Measurements from ENCODE around the gene EXD3.

The EXD3 gene

DNA sequence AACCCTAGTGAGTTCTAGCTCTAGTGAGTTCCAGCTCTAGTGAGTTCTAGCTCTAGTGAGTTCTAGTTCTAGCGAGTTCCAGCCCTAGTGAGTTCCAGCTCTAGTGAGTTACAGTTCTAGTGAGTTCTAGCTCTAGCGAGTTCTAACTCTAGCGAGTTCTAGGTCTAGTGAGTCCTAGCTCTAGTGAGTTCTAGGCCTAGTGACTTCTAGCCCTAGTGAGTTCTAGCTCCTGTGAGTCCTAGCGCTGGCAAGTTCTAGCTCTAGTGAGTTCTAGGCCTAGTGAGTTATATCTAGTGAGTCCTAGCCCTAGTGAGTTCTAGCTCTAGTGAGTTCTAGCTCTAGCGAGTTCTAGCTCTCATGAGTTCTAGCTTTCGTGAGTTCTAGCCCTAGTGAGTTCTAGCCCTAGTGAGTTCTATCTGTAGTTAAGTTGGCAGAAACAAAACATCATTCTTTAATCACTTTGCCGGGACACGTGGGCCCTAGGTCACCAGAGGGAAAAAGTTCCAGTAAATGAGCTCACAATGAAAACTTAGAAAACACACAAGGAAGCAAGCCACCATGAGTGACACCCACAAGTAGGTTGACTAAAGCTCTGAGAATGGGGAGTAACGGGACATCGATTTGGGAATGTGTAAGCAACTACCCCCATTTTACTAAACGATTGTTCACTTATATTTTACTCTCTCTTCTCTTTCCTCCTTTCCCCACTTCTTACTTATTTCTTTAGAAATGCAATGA is 47.5 kb downstream of the EXD3 start:
- DNase-seq, result no peak

DNA sequence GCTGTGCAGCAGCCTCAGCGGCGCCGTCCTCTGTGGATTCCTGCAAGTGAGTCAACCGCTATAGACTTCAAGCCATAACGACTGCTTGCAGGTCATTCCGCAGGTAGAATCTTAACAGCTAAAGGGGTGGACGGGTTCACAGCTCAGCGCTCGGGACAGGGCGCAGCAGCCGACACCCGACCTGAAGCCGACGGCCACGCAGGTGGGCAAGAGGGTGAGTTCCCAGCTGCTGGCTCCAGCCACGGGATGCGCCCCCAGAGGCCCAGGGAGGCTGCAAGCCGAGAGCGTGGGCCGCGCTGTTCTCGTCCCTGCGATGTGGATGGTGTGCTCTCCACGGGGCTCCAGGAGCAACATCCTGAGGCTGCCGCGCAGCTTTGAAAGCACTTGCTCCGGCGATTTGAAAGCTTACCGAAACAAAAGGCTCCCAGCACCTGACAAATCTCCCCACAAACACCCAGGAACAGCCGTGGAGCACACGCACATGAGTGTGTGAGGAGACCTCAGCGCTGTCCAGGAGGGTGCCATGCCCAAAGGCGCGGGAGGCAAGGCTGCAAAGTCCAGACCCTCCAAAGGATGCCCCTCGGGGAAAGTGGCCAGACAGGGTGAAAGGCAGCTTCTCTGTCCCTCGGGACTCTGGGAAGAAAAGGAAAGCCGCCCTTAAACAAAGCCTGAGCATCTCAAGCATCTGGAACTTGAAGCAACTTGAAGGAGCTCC is 48.7 kb downstream of the EXD3 start:
- no peak for DNase-seq

DNA sequence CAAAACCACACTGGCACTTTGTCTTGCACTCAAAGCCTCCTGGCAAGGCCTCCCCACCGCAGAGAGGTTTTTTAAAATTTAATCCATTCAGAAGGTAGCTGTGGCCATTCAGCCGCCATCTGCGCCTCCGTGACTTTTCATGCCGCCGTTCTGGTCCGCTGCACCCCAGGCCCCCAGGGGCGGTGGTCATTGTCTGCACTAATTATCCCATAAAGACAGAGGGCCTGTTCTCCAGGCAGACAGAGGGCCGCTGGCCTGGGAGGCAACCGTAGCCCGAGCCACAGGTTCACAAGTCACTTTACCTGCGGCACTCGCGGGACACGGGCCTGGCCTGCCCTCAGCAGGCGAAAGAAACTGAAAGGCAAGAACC is 49.4 kb downstream of the EXD3 start:
- DNase-seq, result no peak

DNA sequence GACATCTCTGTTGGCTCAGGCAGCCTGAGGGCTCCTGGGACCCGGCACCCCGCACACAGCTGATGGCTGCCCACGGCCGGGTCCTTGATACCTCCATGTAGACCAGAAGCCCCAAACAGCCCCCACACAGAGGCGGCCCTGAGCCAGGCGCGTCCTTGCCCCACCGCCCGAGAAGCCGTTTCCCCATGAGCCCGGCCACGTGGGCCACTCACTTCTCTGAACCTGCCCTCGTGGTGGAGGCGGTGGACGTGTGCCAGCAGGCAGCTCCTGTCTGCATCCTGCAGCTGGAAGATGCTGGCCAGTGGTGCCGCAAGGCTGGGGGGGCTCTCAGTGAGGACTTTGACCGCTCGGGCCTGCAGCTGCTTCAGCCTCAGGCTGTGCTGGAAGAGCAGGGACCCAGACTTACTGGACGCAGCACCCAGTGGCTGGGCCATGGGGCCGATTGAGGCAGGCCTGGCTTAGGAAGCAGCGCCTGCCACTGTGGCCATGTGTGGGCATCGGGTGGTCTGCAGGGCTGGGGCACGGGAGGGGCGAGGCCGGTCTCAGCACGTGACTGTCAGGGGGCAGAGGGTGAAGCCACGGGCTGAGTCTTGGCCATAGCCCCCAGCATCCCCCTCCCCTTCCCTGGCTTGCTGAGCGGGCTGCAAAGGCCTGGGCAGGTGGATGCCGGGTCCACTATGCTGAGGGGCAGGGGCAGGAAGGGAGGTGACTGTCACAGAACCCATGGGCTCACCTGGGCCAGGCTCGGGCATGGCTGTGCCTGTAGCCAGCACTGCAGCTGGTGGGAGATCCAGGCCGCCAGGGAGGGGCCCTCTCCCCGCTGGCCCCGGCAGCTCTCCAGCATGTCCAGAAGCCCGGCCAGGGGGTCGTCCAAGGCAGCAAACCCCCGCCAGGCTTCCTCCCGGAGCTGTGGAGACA is 50.0 kb downstream of the EXD3 start:
- no peak for DNase-seq

DNA sequence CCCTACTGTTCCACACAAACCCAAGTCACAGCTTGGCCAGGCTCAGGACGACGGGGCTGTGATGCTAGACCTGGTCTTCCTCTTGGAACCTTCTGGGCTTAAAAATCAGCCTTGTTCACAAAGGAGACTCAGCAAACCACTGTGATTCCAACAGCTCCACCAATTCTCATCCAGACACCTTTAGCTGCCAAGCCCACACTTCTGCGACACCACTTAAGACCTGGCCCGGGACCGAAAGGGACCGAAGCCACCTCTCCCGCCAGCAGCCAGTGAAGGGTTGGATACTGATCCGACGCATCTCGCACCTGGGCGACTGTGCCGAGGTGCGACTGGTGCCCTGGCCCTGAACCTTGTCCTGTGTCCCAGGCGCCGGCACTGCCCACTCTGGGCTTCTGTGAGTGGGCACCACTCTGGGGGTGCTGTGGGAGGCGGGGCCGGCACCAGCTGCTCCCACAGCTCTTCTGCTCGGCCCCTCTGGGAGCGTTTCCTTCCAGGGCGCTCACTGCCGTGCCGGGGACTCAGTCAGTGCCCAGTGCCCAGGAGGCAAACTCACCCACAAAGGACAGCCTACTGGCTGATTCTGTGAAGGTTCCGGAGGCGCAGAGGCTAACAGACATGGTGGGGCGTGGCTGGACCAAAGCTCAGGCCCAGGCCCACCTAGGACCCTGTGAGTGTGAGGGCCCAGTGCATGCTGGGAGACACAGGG is 50.9 kb downstream of the EXD3 start:
- DNase-seq, result no peak

DNA sequence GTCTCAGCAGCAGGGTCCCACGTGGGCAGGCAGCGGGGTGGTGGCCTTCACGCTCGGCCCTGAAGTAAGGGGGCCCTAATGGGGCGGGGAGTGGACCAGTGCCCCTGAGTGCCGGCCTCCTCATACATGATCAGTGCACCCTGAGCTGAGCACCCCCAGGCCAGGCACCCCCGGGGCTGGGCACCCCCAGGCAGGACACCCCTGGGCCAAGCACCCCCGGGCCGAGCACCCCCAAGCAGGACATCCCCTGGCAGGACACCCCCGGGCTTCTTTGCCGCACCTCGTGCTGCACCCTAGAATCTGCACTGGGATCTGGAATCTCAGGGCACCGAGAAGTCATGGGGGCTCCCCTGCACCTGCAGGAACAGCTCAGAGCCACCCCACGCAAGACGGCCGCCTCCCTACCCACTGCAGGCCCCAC is 51.4 kb downstream of the EXD3 start:
- DNase-seq, result no peak

DNA sequence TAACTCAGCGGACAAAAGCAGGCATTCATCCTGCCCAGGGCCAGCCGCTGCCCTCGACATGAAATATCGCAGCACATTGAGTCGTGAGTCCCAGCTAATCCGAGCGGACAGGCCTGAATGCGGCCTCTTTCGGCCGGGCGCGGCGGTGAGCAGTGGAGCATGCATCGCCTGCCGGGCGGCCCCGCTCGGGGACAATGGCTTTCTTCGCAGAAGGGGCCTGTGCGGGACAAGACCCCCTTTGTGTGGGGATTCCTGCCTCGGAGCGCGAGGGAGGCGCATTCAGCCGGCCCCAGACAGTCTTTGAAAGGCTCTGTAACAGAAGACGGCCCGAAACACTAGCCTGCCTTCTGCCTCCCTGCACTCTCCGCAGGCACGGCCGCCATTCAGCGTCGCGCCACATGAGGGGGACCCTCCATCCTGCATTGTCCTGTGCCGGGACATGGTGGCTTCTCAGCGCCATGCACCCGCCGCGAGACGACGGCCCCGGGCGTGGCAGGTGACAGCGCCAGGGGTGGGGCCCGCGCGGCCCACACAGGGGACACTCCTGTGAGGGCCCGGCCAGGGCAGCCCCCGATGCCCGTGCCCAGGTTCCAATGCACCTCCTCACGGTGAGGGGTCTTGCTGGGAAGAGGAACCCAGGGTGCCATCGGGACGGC is 52.0 kb downstream of the EXD3 start:
- DNase-seq, result no peak

DNA sequence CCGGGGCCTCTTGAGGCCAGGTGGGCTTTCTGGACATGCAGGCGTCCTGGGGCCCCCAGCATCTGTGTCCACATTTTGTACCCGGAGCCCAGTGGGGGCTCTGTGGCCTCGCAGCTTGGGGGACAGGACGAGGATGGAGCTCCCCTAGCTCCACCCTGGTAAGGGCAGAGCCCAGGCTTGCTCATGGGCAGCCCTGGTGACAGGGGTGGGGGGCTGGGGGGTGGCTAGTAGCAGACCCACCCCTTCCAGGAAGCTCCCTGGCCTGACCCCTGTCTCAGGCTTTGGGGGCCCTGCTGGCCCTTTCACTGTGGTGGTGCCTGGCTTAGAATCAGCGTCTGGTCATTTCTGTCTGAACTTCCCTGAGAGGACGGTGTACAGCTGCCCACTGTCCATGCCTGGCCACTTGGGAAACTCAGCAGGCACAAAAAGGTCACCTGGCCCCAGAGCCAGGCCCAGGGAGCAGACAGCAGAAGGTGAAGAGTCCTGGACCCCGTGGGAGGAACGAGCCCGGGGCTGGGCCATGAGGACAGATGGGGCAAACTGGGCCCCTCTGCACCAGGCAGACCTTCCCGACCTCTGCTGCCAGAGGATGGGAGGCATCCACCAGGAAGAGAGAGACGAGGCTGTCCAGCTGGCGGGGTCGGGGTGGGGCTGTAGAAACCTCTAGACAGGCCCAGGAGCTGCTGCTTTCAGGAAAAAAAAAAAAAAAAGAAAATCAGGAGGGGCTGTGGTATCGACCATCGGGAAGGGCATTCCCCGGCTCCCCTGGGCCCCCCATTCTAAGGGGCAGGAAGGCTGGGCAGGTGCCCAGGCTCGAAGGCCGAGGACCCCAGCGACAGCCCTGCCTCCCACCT is 52.8 kb downstream of the EXD3 start:
- DNase-seq, result no peak

DNA sequence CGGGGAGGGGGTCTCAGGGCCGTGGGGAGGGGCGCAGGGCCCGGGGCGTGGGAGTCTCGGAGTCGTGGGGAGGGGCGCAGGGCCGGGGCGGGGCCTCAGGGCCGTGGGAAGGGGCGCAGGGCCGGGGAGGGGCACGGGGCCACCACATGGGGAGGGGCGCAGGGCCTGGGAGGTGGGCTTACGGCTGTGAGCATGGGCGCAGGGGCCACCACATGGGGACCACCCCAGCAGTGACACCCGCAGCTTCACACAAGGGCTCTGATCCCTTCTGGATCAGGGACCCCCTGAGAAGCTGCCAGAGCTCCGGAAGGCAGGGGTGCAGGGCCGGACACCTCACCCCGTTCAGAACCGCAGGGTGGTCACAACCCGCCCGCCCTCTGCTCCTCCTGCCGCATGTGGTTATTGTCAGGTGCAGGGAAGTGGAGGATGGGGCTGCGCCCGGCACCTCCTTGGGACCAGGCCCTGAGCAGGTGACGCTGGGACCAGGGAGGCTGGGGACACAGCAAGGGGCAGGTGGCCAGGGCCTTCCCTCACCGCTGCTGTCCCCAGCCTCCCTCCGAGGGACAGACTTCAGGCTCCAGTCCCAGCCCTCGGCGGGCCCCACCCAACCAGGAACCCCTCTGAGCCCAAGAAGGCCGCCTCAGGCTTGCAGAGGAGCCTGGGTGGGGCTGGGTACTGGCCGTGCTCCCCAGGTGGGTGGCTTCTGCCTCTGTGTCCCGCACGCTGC is 53.7 kb downstream of the EXD3 start:
- DNase-seq, result no peak

DNA sequence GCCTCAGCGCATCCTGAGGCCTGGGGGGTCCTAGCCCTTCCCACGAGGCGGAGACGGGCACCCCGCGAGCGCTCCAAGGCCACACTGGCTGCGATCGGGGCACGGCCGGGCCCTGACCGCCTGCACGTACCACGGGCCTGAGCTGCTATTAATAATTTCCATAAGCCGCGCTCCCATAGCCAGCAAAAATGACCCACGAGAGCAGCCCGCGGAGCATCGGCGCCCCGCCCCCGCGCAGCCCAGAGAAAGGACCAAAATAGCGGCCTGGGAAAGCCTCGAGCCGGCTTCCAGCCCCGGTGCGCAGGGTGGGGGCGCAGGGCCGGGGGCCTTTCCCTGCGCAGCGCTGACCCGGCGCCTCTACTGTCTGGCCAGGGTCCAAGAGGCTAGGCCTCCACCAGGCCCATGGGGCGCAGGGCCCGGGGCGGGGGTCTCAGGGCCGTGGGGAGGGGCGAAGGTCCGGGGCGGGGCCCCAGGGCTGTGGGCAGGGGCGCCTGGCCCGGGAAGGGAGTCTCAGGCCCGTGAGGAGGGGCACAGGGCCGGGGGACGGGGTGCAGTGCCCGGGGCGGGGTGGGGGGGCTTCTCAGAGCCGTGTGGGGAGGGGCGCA is 54.4 kb downstream of the EXD3 start:
- DNase-seq, result no peak

DNA sequence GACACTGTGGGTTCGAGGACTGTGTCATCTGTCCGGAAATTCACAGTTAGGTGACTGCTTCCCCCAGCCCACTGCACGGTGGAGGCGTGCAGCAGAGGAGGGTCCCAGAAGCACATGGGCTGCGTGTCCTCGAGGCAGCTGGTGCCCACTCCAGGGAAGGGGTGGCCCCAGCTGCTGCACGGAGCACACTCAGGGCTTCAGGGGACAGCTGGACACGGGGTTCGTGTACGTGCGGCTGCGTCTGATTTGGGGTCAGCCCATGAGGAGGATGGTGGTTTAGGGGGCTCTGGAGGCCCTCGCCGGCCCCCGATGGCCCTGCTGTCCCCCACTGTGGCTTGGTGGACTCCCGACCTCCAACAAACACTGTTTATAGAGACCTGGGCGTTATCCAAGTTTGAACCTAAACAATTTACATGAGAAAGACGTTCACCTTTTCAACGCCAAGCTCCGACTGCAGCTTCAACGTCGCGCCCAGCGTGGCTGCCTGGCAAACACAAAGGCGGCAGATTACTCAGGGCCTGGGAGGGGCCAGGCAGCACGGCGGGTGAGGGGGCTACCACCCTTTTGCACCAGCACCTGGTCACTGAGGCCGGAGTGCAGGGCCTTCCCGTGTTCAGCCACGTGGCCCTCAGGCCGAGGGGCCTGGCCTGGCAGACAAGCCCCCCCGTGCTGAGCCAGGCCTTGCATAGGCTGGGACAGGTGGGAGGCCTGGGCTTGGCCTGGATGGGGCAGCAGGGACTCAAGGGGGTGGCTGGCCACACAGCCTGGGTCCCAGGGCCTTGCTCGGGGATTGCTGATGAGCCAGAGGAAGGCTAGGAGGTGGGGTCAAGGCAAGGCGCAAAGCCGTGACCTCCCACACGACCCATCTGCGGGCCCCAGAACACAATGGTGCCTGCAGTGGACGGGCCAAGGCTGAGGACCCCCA is 55.2 kb downstream of the EXD3 start:
- no peak for DNase-seq

DNA sequence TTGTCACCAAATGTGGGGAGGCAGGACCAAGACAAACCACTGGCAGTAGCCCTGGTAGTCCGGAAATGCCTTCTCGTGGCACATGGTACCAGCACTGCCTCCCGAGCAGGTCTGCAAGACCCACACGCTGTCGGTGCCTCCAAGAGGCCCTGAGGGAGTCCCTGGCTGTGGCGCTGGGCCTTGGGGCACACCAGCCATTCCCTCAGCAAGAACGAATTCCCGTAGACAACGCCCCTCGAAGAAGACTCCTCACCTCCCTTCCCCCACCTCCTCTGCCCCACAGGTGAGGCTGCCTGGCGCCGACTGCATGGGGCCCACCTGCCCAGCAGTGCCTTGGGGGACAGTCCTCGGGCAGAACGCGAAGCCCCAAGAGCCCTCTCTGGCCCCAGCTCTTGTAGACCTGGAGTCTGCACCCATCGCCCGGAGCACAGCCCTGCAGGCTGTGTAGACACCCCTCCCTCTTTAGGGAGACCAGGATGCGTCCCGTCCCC is 56.0 kb downstream of the EXD3 start:
- no peak for DNase-seq

DNA sequence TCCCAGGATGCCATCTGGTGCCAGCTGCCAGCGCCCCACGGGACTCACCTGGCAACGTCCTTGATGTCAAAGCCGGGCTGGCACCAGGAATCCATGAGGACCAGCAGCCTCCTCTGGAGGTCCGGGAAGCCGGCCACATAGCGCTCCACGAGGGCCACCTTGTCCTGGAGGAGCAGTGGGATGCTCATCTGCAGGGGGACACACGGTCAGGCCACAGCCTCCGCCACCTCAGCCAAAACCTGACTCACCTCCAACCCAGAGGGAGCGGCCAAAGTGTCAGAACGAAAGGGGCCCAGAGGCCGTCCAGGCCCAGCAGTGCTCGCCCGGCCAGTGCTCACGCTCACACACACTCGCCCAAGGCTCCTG is 56.5 kb downstream of the EXD3 start:
- no peak for DNase-seq

DNA sequence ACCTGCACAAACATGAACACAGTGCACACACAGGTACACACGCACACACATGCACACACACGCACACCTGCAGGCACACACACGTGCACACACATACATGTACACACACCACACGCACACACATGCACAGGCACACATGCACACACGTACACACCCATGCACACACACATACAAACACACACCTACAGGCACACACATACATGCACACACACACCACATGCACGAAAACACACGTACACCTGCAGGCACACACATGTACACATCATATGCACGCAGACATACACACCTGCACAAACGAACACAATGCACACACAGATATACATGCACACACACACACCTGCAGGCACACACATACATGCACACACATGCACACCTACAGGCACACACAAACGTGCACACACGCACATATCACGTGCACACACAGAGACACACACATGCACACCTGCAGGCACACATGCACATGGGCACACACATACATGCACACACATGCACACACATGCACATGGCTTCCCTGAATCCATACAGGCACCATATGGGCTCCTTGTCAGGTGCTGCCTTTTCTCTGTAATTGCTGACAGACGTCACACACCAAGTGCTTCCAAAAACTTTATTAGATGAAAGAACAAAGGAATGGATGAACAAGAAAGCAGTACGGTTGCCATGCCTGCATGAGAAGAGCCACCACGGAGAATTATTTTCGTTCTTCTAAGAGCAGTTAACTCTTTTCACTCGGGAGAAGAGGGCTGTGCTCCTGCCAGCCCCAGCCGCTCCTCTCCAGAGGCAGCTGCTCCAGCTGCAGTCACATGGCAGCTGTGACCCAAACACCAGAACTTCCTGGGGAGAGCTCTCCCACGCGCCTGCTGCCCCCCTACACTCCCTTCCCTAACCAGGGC is 57.2 kb downstream of the EXD3 start:
- DNase-seq, result no peak

DNA sequence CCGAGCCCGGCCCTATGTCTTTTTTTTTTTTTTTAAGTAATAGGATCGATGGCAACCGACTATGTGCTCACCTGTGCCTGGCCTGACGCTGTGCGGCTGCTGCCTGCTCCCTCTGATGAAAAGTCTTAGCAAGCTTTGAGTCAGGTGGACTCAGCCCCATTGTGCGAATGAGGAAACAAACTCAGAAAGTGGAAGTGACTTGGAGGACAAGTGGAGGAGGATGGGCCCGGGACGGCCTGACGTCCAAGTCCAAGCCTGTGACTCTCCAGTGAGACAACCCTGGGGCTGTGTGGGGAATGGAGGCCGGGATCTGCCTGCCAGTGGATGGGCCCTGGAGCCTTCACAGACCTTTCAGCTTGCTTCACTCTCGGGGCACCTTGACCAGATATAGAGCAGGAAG is 57.9 kb downstream of the EXD3 start:
- DNase-seq, result no peak

DNA sequence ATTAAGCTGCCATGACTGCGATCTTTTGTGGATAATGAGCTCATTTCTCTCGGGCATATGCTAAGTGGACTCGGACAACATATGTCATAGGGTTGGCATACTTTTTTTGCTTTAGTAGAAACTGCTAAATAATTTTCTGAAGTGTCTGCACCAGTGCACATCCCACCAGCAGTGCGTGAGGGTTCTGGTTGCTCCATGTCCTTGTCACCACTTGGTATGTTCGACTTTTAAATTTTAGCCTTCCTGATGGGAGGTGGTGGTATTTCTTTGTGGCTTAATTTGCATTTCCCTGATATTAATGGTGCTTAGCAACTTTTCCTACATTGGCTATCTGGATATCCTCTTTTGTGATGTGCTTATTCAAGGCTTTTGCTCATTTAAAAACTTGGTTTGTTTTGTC is 63.1 kb downstream of the EXD3 start:
- no peak for DNase-seq

DNA sequence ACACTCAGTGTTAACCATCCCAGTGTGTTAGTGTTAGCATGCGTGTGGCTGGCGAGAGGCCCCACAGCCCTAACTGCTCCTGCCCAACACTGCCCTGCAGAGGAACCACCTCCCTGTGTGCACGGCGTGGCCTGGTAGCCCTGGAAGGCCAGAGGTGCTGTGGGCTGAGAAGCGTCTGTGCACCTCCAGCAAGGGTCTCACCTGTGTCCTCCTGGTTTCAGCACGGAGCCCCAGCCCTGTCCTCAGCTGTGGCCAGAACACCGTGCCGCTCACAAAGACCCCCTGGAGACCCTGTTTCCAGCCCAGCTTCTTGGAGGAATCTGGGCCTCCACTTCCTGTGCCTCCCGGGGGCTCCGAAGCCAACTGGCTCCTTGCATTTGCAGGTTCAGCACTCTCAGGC is 64.8 kb downstream of the EXD3 start:
- no peak for DNase-seq

DNA sequence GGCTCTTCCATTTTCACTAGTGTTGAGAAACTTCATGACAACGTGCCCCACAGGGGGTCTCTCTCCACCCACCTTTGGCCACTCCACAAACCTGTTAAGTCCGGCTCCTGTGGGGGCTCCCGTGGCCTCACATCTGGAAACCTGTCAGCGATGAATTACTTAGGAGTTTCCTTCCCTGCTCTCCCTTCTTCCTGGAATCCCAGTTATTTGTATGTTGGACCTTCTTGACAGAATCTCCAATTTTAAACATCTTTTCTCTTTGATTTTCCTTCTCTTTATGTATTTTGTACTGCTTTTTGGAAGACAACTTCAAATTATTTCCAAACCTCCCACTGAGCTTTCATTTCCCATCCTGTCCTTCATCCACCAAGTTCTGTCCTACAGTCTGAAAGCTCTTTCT is 65.8 kb downstream of the EXD3 start:
- DNase-seq, result no peak

All from NCI-H82 (cell line).